Stimulated activated CD8-positive, alpha-beta memory T cell treated with anti-CD3 and anti-CD28 coated beads, Interleukin-15, amount 100 ng/mL, for 4 hours (primary cell): ENCODE results near the gene TRIM34.
"Not testable (repeated sequence)": the region's sequence is repeated elsewhere in the genome, so short reads cannot be mapped to it uniquely, and the experiment has no call there.

Experiments used
- DNase-seq, 2 donors: peaks; one replicate each; pipeline ENCODE4 v3.0.0-alpha.2; 2020; ENCODE audit warnings: low read depth in 2 of 2

Gene TRIM34, protein sequence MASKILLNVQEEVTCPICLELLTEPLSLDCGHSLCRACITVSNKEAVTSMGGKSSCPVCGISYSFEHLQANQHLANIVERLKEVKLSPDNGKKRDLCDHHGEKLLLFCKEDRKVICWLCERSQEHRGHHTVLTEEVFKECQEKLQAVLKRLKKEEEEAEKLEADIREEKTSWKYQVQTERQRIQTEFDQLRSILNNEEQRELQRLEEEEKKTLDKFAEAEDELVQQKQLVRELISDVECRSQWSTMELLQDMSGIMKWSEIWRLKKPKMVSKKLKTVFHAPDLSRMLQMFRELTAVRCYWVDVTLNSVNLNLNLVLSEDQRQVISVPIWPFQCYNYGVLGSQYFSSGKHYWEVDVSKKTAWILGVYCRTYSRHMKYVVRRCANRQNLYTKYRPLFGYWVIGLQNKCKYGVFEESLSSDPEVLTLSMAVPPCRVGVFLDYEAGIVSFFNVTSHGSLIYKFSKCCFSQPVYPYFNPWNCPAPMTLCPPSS

DNA sequence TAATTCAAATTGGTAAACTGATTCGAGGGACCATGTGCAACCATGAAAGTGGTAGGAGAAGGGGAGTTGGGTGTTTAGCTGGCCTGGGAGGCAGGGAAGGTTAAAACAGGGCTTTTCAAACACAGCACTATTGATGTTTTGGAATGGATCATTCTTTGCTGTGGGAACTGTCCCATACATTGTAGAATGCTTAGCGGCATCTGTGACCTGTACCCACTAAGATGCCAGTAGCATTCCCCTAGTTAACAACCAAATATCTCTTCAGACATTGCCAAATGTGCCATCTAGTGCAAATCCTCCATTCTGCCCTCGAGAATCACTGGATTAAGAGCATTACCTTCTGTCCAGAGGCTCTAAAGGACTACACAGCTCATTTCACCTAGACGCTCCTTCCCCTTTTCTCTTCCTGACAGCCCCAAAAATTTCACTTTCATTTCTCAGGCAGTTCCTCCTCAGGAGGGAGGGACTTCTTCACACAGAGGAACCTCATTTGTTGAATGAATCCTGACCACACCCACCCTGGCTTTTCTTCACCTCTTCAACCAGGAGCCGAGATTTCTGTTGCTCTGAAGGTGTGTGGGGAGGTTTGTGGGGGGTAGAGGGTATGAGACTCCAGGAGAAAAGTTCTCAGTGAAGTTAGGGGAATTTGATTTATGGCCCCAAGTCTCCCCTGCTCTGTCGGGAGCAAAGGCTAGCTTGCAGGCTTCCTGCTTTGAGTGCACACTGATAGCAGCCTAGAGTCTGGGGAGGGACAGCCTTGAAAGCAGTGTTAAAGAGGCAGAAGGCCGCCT lies at the start of gene TRIM34:
Gene TRIM34, plus strand, starts transcription at position 513 of the 791 bp plus-strand sequence. CDS start 7,331 bp downstream, outside the sequence.
- peak; percentile 25 to 48 for DNase-seq

DNA sequence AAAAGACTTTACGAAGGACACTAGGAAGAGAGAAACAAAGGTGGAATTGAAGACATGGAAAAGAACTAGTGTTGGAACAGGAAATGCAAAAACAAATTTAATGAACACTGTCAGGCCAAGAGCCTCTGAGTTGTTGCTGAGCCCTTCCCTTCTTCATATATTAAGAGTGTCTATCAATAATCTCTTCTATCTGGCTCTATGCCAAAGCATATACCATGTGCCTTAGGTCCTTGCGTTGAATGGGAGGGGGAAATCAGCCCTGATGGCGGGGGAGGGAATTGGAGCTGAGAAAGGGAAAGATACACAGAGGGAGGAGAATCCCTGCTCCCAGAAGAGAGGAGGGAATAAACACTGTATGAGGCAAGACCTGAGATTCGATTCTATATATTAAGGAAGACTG lies 49.6 kb upstream of the TRIM34 start:
- DNase-seq, result no peak

DNA sequence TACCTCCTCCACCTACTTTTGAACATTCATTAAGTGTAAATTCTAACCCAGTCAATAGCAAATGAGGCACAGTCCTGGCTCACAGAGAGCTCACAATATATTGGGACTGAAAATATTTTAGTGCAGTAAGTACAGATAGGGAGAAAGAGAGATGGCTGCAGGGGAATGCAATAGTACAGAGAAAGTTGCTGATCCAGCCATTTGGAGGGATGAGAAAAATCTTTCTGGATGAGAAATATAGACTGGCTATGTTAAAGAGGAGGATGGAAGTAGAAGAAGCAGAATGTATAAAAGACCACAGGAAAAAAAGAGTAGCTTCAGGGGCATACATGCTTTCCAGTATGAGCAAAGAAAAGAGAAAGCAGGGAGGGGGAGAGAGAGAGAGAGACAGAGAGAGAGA lies 47.7 kb upstream of the TRIM34 start:
- DNase-seq, result no peak

DNA sequence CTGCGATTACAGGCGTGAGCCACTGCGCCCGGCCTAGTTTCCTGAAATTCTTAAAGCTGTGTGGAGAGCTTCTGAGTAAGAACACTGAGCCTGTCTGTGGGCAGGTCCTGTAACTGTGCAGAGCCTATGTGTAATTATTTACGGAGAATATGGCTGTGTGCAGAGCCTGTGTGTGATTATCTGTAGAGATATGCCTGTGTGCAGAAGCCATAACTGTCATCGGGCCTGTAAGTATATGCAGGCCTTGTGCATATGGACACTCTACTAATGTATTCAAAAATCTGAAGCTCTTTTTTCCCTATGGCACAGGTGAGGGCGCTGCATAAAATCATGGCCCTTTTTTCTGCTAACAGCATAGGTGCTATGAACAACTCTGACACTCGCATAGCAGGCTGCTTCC lies 44.2 kb upstream of the TRIM34 start, which contains the start of gene OR52B6:
Gene OR52B6, plus strand, starts transcription at position 301 of the 400 bp plus-strand sequence. Its CDS starts 0 bp downstream, at position 301.
- no peak for DNase-seq

DNA sequence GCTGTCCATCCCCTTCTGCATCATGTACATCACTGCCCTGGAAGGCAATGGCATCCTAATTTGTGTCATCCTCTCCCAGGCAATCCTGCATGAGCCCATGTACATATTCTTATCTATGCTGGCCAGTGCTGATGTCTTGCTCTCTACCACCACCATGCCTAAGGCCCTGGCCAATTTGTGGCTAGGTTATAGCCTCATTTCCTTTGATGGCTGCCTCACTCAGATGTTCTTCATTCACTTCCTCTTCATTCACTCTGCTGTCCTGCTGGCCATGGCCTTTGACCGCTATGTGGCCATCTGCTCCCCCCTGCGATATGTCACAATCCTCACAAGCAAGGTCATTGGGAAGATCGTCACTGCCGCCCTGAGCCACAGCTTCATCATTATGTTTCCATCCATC lies 43.8 kb upstream of the TRIM34 start:
- DNase-seq, result no peak

DNA sequence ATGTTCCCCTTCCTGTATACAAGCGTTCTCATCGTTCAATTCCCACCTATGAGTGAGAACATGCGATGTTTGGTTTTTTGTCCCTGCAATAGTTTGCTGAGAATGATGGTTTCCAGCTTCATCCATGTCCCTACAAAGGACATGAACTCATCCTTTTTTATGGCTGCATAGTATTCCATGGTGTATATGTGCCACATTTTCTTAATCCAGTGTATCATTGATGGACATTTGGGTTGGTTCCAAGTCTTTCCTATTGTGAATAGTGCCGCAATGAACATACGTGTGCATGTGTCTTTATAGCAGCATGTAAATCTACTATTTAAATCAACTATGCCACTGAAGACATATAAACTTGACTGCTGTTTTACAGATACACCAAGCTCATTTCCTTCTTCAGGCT lies 40.3 kb upstream of the TRIM34 start:
- DNase-seq, result not testable (repeated sequence)

DNA sequence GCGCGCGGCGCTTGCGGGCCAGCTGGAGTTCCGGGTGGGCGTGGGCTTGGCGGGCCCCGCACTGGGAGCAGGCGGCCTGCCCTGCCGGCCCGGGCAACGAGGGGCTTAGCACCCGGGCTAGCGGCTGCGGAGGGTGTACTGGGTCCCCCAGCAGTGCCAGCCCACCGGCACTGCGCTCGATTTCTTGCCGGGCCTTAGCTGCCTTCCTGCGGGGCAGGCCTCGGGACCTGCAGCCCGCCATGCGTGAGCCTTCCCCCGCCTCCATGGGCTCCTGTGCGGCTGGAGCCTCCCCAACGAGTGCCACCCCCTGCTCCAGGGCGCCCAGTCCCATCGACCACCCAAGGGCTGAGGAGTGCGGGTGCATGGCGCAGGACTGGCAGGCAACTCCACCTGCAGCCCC lies 34.9 kb upstream of the TRIM34 start:
- not testable (repeated sequence) for DNase-seq

DNA sequence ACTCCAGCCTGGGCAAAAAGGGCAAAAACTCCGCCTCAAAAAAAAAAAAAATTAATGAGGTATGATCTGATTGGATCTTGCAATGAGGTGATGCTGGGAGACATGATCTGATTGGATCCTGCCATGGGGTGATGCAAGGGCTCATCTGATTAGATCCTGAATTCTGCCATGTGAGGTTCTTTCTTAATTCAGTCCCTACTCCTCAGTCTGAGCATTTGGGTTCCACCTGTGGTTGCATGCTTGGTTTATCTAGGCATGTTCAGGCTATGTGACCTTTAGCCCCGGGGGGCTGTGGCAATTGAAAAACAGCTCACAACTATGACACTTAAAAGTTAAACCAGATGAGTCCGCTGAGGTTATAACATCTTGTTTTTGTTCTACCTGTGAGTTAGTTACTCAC lies 33.2 kb upstream of the TRIM34 start:
- DNase-seq, result no peak

DNA sequence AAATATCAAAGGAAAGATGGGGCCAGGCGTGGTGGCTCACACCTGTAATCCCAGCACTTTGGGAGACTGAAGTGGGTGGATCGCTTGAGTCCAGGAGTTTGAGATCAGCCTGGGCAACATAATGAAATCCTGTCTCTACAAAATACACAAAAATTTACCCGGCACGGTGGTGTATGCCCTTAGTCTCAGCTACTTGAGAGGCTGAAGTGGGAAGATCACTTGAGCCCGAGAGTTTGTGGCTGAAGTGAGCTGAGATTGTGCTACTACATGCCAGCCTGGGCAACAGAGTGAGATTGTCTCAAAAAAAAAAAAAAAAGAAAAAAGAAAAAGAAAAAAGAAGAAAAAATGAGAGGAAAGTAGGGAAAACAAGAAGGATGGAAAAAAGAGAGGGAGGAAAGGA lies 32.2 kb upstream of the TRIM34 start:
- DNase-seq, result no peak

DNA sequence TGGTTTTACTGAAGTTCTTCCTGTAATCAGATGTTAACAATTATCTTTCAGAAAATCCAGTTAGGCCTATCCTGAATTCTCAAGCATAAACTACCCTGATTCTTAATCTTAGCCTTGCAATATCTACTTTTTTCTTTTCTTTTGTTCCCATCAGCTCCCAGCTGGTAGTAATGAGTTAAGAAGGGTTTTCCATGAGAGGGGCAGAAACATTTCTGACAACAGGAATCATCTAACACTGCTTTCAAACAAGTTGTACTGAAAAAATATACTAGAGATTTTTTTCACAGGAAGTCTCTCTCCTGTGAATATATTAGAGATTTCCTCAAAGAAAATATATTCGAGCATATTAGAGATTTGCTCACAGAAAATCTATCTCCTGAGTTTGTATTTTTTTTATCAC lies 31.7 kb upstream of the TRIM34 start:
- DNase-seq, result no peak

DNA sequence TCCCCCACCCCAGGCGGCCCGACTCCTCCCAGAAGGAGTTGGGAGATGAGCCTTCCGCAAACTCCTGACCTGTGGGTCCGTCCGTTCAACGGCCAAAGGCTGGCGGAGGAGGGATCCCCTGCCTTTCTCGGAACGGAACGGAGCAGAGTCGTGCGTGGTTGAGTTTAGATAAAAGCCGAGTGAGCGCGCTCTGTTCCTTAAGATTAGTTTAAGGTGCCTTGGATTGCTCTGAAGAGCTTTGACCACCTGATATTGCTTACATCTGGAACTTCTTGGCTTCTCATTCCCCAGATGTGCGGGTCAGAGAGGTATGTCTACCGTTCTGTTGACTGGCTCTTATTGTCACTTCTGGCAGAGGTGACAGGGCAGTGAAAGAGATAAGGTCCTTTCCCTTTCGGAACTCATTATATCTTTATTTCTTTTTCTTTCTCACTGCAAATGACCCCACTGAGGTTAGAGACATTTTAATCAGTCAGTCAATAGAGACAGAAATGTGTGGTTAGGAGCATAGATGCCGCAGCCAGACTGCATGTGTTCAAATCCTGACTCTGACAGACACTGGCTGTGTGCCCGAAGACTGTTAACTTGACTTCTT lies 28.1 kb upstream of the TRIM34 start, which contains the start of gene TRIM6:
Gene TRIM6, plus strand, starts transcription at position 31 of the 595 bp plus-strand sequence. Its CDS starts 261 bp downstream, at position 292.
- no peak for DNase-seq

DNA sequence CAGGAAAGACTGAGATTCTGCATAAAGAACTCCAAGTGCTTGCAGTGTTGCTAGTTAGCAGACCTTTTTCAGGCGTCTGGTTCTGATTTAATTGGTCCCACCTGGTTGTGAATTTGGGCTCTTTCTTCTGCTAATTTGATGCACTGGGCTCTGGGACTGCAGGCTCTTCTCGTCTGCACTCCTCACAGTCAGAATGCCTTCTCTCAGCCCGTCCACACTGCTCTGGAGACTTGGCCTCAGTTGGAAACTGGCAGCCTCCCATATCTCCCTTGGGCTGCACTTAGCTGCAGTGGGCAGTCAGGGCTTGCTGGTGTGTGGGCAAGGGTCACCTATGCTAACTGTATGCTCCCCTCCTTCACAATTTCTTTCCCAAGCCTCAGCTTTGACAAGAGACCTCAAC lies 26.8 kb upstream of the TRIM34 start:
- no peak for DNase-seq

DNA sequence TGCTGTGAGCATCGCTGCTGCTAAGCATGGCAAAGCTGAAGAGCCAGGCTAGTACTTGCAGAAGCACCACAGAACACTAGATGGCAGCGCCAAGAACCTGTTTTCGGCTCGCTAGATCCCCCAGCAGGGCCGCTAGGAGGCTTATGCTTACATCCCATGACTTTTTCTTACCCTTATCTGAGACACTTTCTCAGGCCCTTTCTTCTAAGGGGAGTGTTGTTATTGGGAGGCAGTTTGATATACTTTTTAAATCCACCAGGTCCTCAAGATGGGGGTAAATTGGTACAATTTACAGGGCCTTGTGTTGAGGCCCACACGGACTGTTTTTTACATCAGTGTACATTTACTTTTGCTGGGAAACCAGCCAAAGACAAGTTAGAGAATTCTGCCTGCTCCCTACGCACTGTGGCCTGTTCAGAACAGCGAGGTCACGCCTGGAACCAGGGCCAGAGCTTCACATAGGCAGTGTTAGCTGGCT lies 24.4 kb upstream of the TRIM34 start:
- peak in 1 of 2 donors; percentile 18 for DNase-seq

DNA sequence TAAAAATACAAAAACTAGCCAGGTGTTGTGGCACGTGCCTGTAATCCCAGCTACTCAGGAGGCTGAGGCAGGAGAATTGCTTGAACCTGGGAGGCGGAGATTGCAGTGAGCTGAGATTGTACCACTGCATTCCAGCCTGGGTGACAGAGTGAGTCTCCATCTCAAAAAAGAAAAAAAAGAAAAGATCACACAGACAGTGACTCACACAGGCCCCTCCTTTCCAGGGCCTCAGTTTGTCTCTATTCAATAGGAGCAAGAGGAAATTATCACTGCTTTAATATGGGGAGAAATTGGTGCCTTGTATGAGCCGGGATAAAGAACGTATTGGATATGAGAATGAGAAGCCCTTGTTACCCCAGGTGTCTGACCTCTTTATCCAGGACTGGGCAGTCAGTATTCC lies 22.0 kb upstream of the TRIM34 start:
- DNase-seq, result not testable (repeated sequence)

DNA sequence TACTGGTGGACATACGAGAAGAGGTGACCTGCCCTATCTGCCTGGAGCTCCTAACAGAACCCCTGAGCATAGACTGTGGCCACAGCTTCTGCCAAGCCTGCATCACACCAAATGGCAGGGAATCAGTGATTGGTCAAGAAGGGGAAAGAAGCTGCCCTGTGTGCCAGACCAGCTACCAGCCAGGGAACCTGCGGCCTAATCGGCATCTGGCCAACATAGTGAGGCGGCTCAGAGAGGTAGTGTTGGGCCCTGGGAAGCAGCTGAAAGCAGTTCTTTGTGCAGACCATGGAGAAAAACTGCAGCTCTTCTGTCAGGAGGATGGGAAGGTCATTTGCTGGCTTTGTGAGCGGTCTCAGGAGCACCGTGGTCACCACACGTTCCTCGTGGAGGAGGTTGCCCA lies 21.5 kb upstream of the TRIM34 start:
- DNase-seq, result no peak

DNA sequence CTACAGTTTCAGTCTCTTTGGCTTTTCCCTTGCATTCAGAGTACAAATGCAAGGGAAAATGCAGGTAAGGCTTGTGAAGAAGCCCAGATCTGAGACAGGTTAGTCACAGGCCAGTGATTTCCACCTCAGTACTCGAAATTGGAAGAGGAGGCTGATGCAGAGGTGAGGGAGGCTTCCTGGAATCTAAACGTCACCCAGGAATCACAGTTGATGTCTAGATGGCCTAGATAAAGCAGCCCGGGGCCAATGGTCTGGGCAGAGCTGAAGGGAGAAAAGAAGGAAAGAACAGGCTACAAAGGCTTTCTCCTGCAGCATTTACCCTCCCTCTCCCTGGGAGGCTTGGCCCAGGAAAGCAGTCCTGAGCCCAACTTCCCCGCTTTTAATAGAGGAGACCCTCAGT lies 19.9 kb upstream of the TRIM34 start:
- no peak for DNase-seq

DNA sequence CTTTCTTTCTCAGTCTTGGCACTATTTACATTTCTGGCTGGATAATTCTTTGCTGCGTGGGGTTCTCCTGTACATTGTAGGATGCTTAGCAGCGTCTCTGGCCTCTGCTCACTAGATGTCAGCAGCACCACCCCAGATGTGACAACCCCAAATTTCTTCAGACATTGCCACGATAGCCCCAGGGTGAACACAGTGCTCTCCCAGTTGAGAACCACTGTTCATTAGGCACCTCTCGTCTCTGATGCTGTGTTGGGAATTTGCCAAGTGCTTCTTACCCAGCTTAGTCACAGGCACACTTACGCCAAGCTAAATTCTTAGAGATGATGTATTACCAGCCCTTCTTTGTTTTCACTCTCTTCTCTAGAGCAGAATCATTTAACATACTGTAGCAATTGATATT lies 19.0 kb upstream of the TRIM34 start:
- no peak for DNase-seq

DNA sequence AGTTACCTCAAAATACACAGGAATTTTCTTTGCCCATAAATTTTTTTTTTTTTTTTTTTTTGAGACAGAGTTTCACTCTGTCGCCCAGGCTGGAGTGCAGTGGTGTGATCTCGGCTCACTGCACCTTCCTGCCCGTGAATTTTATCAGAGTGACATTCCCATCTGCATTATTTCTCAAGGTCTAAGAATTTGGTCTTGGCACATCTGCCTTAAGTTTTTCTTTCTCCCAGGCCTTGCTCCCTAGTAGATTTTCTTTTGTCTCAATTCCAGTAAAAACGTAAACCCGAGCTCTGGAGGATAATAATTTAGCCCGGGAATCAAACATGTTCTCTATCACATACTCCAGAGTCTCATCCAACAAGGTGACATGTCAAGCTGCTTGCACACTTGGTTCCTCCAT lies 16.0 kb upstream of the TRIM34 start:
- DNase-seq, result no peak

DNA sequence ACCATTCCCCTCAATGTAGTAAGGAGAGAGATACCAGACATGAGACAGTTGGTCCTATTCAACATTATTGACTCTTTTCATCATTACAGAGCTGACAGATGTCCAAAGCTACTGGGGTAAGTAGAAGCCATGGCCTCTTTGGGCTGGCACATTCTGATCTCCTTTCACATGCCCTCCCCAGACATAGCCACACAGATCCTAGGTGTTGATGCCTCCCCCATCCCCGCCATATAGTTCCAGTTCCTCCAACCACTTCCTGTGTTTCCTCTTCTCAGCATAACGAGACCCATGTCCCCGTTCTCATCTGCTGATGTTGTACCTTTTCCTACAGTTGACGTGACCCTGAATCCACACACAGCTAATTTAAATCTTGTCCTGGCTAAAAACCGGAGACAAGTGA lies 14.4 kb upstream of the TRIM34 start:
- DNase-seq, result no peak

DNA sequence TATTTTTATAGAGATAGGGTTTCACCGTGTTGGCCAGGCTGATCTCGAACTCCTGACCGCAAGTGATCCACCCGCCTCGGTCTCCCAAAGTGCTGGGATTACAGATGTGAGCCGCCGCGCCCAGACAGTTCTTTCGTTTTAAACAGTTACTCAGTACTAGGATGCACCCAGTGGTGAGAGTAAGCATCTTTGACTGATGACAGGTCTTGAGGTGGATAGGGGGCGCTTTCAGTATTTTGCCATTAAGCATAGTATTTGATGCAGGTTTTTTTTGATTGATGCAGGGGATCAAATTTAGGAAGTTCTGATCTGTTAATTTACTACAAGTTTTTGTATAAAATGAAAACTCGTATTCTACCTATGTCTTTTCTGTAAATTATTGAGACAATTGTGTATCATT lies 13.2 kb upstream of the TRIM34 start:
- DNase-seq, result no peak

DNA sequence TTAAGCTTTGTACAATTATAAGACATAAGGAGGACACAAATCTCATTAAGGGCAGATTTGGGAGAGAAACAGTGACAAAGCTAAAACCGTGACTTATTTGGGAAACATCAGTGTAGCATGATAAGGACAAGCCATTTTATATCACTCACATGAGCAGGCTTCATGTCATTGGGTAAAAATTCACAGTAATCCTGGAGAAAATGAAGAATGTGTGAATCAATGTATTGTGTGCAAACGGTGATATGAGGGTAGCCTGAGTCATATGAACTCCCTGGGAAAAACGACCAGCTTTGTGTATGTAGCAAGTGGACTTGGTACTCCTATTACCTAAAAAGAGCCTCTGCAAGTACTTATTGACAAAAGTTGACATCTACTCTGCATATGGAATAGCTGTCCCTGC lies 6.0 kb upstream of the TRIM34 start:
- DNase-seq, result no peak
